Suppressor macrophage treated with lipopolysaccharide for 4 hours (primary cell): ENCODE measurements around the gene FBXW8.

Experiments
- DNase-seq: peaks from one replicate; pipeline ENCODE4 v3.0.0-alpha.2; 2020

Gene FBXW8

GRCh38 chr12:116910645-116911451, at the start of gene FBXW8:
TSS of gene FBXW8 (plus strand) at chr12:116910950. CDS start at chr12:116911038, 88 bp downstream.
- peak; percentile 68 for DNase-seq

- DNase-seq: peak; percentile 71
Observed at GRCh38 chr12:116861320-116861719, 49.4 kb upstream of the FBXW8 start.

- DNase-seq: no peak
Observed at GRCh38 chr12:116862167-116862566, 48.6 kb upstream of the FBXW8 start.

- peak; percentile 64 for DNase-seq
Observed at GRCh38 chr12:116863275-116863767, 47.4 kb upstream of the FBXW8 start.

GRCh38 chr12:116864371-116865160, 46.2 kb upstream of the FBXW8 start:
- no peak for DNase-seq

GRCh38 chr12:116867523-116867922, 43.2 kb upstream of the FBXW8 start:
- no peak for DNase-seq

GRCh38 chr12:116870306-116870705, 40.4 kb upstream of the FBXW8 start:
- DNase-seq: no peak

- no peak for DNase-seq
Observed at GRCh38 chr12:116874324-116874995, 36.3 kb upstream of the FBXW8 start.

- no peak for DNase-seq
Observed at GRCh38 chr12:116876151-116876869, 34.4 kb upstream of the FBXW8 start.

- no peak for DNase-seq
Observed at GRCh38 chr12:116878567-116879508, 31.9 kb upstream of the FBXW8 start.

GRCh38 chr12:116879509-116880212, 31.1 kb upstream of the FBXW8 start:
- DNase-seq: no peak

GRCh38 chr12:116880213-116880816, 30.4 kb upstream of the FBXW8 start:
- no peak for DNase-seq

GRCh38 chr12:116880817-116881324, 29.9 kb upstream of the FBXW8 start:
- DNase-seq: peak; percentile 27

- DNase-seq: no peak
Observed at GRCh38 chr12:116881325-116881876, 29.3 kb upstream of the FBXW8 start, which contains the start of gene HRK. TSS of gene HRK (minus strand) at chr12:116881441. CDS start at chr12:116881307, 134 bp downstream.

- no peak for DNase-seq
Observed at GRCh38 chr12:116881877-116882507, 28.8 kb upstream of the FBXW8 start.

GRCh38 chr12:116882742-116883141, 28.0 kb upstream of the FBXW8 start:
- peak; percentile 24 for DNase-seq

GRCh38 chr12:116884871-116885270, 25.9 kb upstream of the FBXW8 start:
- no peak for DNase-seq

- peak; percentile 36 for DNase-seq
Observed at GRCh38 chr12:116885491-116885890, 25.3 kb upstream of the FBXW8 start.

GRCh38 chr12:116887244-116887643, 23.5 kb upstream of the FBXW8 start:
- no peak for DNase-seq
